Measurements from ENCODE around the gene ORMDL2. TPM values are rescaled to one million over a fixed set of nuclear protein-coding genes. Genes with fewer than 3 reads are reported as not detected.

The ORMDL2 gene
- total RNA-seq, 1 donor from 2014 or later, result 9.8 TPM

GRCh38 chr12:55806982-55807381 is 10.9 kb upstream of the ORMDL2 start:
- peaks cover 0 to 15% of the 10 kb centered on the region in 2 donors for H3K36me3 ChIP-seq
- no peak overlapping the region for H3K4me3 ChIP-seq
- no peaks in the 10 kb centered on the region for H3K9me3 ChIP-seq
- no peaks in the 10 kb centered on the region for H3K27me3 ChIP-seq
- no peak overlapping the region for H3K27ac ChIP-seq
- H3K4me1 ChIP-seq, result peaks cover 9% of the 10 kb centered on the region
- no peak for TF ChIP-seq CTCF (IDR thresholded peaks at IDR 0.05)
- no peak for TF ChIP-seq POLR2AphosphoS5 (IDR thresholded peaks at IDR 0.05; ENCODE audit: insufficient read depth in 1 of 2, low read depth in 1 of 2)
- TF ChIP-seq POLR2A (IDR thresholded peaks at IDR 0.05), result no peak
- no peak for DNase-seq (ENCODE audit: extremely low spot score in 2 of 2)
- intact Hi-C loops (cut with DNase I), result no loop called here

GRCh38 chr12:55809274-55809673 is 8.6 kb upstream of the ORMDL2 start:
- Histone ChIP-seq H3K9me3 (no peaks in the 10 kb centered on the region), H3K4me1 (peaks cover 30% of the 10 kb centered on the region), H3K27me3 (no peaks in the 10 kb centered on the region), H3K4me3 (no peak overlapping the region), H3K27ac (no peak overlapping the region), H3K36me3 (peaks cover 0 to 5% of the 10 kb centered on the region in 2 donors)
- TF ChIP-seq POLR2AphosphoS5 (IDR thresholded peaks at IDR 0.05; ENCODE audit: insufficient read depth in 1 of 2, low read depth in 1 of 2), result no peak
- no peak for TF ChIP-seq CTCF (IDR thresholded peaks at IDR 0.05)
- no peak for TF ChIP-seq POLR2A (IDR thresholded peaks at IDR 0.05)
- intact Hi-C loops (cut with DNase I), result no loop called here
- no peak for DNase-seq (ENCODE audit: extremely low spot score in 2 of 2)

- no peaks in the 10 kb centered on the region for H3K9me3 ChIP-seq
- no peak overlapping the region for H3K27ac ChIP-seq
- TF ChIP-seq POLR2AphosphoS5 (IDR thresholded peaks at IDR 0.05; ENCODE audit: insufficient read depth in 1 of 2, low read depth in 1 of 2) (no peak), CTCF (IDR thresholded peaks at IDR 0.05) (no peak), POLR2A (IDR thresholded peaks at IDR 0.05) (no peak)
- intact Hi-C loops (cut with DNase I), result no loop called here
- DNase-seq (ENCODE audit: extremely low spot score in 2 of 2), result no peak
- H3K4me3 ChIP-seq, result no peak overlapping the region
- peaks cover 0 to 5% of the 10 kb centered on the region in 2 donors for H3K36me3 ChIP-seq
- peaks cover 56% of the 10 kb centered on the region for H3K4me1 ChIP-seq
- H3K27me3 ChIP-seq, result no peaks in the 10 kb centered on the region
Observed at GRCh38 chr12:55812088-55812487, 5.8 kb upstream of the ORMDL2 start.

- intact Hi-C loops (cut with DNase I), result no loop called here
- TF ChIP-seq CTCF (IDR thresholded peaks at IDR 0.05), result no peak
- no peak for TF ChIP-seq POLR2A (IDR thresholded peaks at IDR 0.05)
- TF ChIP-seq POLR2AphosphoS5 (IDR thresholded peaks at IDR 0.05; ENCODE audit: insufficient read depth in 1 of 2, low read depth in 1 of 2), result no peak
- H3K4me1 ChIP-seq, result peaks cover 66% of the 10 kb centered on the region
Observed at GRCh38 chr12:55814257-55814656, 3.6 kb upstream of the ORMDL2 start.

GRCh38 chr12:55815473-55815872 is 2.4 kb upstream of the ORMDL2 start:
- Histone ChIP-seq H3K9me3 (no peaks in the 10 kb centered on the region), H3K4me3 (no peak overlapping the region), H3K36me3 (peaks cover 0 to 7% of the 10 kb centered on the region in 2 donors), H3K4me1 (peaks cover 68% of the 10 kb centered on the region), H3K27ac (no peak overlapping the region), H3K27me3 (no peaks in the 10 kb centered on the region)
- no peak for DNase-seq (ENCODE audit: extremely low spot score in 2 of 2)
- TF ChIP-seq POLR2AphosphoS5 (IDR thresholded peaks at IDR 0.05; ENCODE audit: insufficient read depth in 1 of 2, low read depth in 1 of 2), result no peak
- no peak for TF ChIP-seq POLR2A (IDR thresholded peaks at IDR 0.05)
- no peak for TF ChIP-seq CTCF (IDR thresholded peaks at IDR 0.05)
- intact Hi-C loops (cut with DNase I), result no loop called here

More at GRCh38 chr12:55814257-55814656, 3.6 kb upstream of the ORMDL2 start:
- H3K27ac ChIP-seq, result no peak overlapping the region
- DNase-seq (ENCODE audit: extremely low spot score in 2 of 2), result no peak
- no peaks in the 10 kb centered on the region for H3K27me3 ChIP-seq
- no peak overlapping the region for H3K4me3 ChIP-seq
- H3K9me3 ChIP-seq, result no peaks in the 10 kb centered on the region
- peaks cover 0 to 2% of the 10 kb centered on the region in 2 donors for H3K36me3 ChIP-seq

Data from vagina (tissue), 2 donors.